ENCODE data around the gene MRPL38.
"Not testable (repeated sequence)": the region's sequence is repeated elsewhere in the genome, so short reads cannot be mapped to it uniquely, and the experiment has no call there.

MRPL38 gene

DNA sequence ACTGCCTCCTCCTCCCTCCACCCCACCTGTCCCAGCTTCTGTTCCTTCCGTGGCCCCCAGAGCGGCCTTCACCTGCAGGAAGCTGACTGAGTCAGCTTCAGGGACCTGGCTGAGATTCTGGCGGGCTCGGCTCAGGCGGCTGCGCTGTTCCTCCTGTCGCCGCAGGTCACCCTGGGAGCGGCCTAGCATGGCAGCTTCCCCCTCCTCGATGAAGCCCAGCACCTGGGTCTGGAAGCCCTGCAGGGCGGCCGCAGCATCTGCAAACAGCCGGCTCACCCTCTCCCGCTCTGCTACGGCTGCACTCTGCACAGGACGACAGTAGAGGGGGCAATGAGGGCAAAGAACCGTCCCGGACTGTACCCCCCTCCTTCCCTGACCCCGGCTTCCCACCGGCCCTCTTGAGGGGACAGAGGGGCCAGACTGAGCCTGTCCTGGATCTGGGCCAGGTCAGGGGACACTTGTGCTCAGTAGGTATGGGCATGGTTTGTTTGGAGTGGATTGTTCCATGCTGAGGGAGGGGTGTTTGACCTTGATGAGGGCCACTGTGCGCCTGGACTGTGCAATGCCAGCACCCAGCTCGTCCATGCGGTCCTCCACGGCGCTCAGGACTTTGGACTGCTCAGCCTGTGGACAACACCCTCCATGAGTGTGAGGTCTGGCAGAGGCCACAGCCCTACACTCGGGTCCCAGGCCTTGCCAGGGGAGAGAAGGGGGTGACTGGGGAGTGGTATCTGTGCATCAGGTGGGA lies 28.3 kb downstream of the MRPL38 start:
- DNase-seq (ENCODE audit: low read depth, low spot score), result no peak

DNA sequence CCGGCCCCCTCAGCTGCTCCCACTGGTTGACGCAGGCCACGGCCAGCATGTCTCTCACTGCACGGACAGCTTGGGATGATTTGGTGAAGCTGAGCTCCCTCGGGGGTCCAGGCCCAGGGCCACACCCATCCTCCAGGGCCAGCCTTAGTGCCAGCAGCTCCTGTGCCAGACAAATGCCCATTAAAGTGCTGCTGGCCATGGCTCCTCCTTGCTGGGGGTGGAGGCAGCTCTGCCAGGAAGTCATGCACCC lies 28.8 kb downstream of the MRPL38 start:
- no peak for DNase-seq (ENCODE audit: low read depth, low spot score)

GRCh38 chr17:75875182-75875939 lies 29.3 kb downstream of the MRPL38 start:
- DNase-seq (ENCODE audit: low read depth, low spot score), result no peak

DNA sequence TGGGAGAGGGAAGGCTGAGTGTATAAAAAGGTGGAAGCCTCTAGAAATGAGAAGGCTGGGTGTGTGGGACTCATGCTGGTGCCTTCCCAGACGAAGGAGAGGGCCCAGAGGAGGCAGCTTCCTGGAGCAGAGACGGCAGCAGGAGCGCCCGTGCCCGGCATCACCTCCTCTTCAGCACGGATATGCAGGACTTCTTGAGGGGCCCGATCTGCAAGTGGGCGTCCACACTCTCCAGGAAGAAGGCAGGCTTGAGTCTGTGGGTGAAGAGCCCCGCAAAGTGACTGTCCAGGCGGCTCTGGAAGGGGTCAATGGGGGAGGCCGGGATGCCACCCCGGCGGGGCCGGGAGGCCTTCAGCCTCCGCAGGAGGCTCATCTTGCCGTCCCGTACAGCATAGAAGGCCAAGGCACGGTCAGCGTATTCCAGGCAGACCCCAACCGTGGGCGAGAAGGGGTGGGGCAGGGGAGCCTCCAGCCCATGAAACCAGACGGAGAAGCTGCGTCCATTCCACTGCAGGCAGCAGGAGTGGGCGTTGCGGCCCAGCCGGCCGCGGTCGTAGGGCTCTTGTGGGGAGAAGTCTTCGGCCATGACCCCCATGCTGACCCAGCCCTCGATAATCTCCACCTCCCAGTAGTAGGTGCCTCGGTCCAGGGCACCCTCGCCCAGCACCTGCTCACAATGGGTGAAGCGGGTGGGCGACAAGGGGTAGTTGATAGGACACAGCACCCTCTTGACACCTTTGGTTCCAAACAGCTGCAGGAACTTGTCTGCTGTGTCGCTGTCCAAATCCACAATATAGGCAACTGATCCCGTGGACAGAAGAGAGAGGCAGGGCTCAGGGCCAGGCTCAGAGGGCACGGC lies 30.1 kb downstream of the MRPL38 start:
- DNase-seq (ENCODE audit: low read depth, low spot score), result no peak

GRCh38 chr17:75873587-75874322 lies 30.9 kb downstream of the MRPL38 start:
- no peak for DNase-seq (ENCODE audit: low read depth, low spot score)

GRCh38 chr17:75872434-75873351 lies 32.0 kb downstream of the MRPL38 start:
- DNase-seq (ENCODE audit: low read depth, low spot score), result no peak

DNA sequence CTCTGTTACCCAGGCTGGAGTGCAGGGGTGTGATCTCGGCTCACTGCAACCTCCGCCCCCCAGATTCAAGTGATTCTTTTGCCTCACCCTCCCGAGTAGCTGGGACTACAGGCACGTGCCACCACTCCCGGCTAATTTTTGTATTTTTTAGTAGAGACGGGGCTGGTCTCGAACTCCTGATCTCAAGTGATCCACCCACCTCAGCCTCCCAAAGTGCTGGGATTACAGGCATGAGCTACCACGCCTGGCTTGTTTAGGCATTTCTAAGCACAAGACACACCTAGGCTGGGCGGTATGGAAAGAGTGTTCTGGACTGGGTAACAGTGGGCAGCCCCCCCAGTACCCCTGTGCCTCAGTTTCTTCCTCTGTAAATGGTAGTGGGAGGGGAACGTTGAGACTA lies 34.5 kb downstream of the MRPL38 start:
- not testable (repeated sequence) for DNase-seq (ENCODE audit: low read depth, low spot score)

GRCh38 chr17:75869282-75870141 lies 35.2 kb downstream of the MRPL38 start:
- DNase-seq (ENCODE audit: low read depth, low spot score), result no peak

GRCh38 chr17:75868730-75869281 lies 35.9 kb downstream of the MRPL38 start:
- not testable (repeated sequence) for DNase-seq (ENCODE audit: low read depth, low spot score)

DNA sequence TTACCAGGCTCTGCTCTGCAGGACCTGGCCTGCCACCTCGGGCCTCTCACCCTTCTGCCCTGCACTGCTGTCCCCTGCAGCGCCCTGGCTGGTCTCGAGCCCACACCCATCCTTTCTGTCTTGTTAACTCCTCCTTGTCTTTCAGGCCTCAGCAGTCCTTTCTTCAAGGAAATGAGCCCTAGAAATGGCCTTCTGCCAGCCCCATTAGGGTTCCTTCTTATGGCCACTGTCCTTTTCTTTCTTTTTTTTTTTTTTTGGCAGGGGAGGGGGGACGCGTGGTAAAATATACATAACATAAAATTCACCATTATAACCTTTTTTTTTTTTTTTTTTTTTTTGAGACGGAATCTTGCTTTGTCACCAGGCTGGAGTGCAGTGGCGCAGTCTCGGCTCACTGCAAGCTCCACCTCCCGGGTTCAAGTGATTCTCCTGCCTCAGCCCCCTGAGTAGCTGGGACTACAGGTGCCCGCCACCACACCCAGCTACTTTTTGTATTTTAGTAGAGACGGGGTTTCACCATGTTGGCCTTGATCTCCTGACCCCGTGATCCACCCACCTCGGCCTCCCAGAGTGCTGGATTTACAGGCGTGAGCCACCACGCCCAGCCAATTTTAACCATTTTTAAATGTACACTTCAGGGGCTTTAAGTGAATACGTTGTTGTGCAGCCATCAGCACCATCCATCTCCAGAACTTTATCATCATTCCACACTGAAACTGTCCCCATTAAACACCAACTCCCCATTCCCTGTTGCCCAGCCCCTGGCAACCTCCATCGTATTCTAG lies 39.1 kb downstream of the MRPL38 start:
- not testable (repeated sequence) for DNase-seq (ENCODE audit: low read depth, low spot score)

DNA sequence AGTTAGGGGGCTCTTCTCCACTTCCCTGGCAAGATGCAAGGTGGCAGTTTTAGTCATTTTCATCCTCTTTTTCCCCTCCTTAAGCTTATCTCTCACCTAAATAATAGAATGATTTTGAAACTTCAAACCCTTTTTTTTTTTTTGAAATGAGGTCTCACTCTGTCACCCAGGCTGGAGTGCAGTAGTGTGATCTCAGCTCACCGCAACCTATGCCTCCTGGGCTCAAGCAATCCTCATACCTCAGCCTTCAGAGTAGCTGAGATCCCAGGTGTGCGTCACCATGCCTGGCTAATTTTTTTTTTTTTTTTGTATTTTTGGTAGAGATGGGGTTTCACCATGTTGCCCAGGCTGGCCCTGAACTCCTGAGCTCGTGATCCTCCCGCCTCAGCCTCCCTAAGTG lies 39.8 kb downstream of the MRPL38 start:
- DNase-seq (ENCODE audit: low read depth, low spot score), result not testable (repeated sequence)

DNA sequence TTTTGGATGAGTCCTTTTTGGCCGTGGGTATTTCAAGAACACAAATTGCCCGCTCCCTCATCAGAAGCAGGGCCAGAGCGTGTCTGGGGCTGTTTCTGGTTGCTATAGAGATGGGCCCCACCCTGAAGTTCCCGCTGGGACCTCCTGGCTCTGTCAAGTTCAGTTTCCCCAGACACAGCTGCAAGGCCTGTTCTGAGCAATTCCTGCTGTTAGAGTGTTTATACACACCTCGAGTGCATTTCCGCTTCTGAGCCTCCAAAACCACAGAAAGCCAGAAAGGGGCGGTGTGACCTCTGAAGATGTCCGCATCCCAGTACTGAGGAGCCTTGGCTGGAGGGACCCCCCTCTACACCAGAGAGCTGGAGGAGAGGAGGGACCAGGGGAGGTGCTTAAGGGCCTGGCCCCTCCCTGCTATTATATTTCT lies 40.2 kb downstream of the MRPL38 start:
- DNase-seq (ENCODE audit: low read depth, low spot score), result no peak

GRCh38 chr17:75861927-75862317 lies 42.8 kb downstream of the MRPL38 start:
- no peak for DNase-seq (ENCODE audit: low read depth, low spot score)

DNA sequence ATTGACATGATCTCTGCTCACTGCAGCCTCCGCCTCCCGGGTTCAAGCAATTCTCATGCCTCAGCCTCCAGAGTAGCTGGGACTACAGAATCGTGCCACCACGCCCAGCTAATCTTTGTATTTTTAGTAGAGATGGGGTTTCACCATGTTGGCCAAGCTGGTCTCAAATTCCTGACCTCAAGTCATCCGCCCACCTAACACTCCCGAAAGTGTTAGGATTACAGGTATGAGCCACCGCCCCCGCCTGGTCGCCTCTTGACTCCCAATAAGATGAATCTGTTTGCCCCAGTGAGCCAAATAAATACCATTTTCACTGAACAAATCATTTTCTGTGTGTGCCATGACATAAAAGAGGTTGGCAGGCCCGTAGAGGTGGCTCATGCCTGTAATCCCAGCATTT lies 45.3 kb downstream of the MRPL38 start:
- DNase-seq (ENCODE audit: low read depth, low spot score), result not testable (repeated sequence)

- no peak for DNase-seq (ENCODE audit: low read depth, low spot score)
These were observed 48.5 kb downstream of the MRPL38 start for GRCh38 chr17:75856062-75856756.

- peak; percentile 100 for DNase-seq (ENCODE audit: low read depth, low spot score)
These were observed 49.2 kb downstream of the MRPL38 start, which contains the start of gene WBP2 for GRCh38 chr17:75855310-75856061. TSS of gene WBP2 (minus strand) at chr17:75855335. CDS start at chr17:75855297, 38 bp downstream.

- DNase-seq (ENCODE audit: low read depth, low spot score), result no peak
These were observed 49.8 kb downstream of the MRPL38 start for GRCh38 chr17:75854881-75855309.

Measured in iPS DF 19.7 (cell line).